Activated naive CD4-positive, alpha-beta T cell treated with anti-CD3 and anti-CD28 coated beads for 36 hours (primary cell): Measurements from ENCODE around the gene MAT2B. TPM values are rescaled to one million over a fixed set of nuclear protein-coding genes. Genes with fewer than 3 reads are reported as not detected.
A peak's percentile ranks its signal among the peaks of the same experiment; 100 is the strongest.

Experiments used
- CTCF ChIA-PET: fragments of 350-600 bp; sonication (Branson Sonifier 250); formaldehyde crosslinking; loops from one replicate; lab custom pipeline; 2021; ENCODE audit warnings: antibody characterized with exemption; lab: Charles Lee
- DNase-seq: peaks from one replicate; pipeline ENCODE4 v3.0.0-alpha.2; 2020
- H3K27ac Mint-ChIP-seq: one replicate; pipeline ENCODE4 v1.8.0; 2021; ENCODE audit warnings: mild to moderate bottlenecking, mixed read lengths
- H3K27me3 Mint-ChIP-seq: one replicate; pipeline ENCODE4 v1.8.0; 2021; ENCODE audit warnings: low read depth, mixed read lengths
- H3K36me3 Mint-ChIP-seq: one replicate; pipeline ENCODE4 v1.8.0; 2021; ENCODE audit warnings: low read depth, mixed read lengths
- H3K4me1 Mint-ChIP-seq: one replicate; pipeline ENCODE4 v1.8.0; 2021; ENCODE audit warnings: low read depth, mixed read lengths
- H3K4me3 Mint-ChIP-seq: one replicate; pipeline ENCODE4 v1.8.0; 2021; ENCODE audit warnings: mild to moderate bottlenecking, moderate library complexity, mixed read lengths
- H3K9me3 Mint-ChIP-seq: one replicate; pipeline ENCODE4 v1.8.0; 2021; ENCODE audit warnings: mixed read lengths
- intact Hi-C: fragments of 100-400 bp; cut with micrococcal nuclease; formaldehyde crosslinking; loops from one replicate; pipeline ENCODE4 v1.15.1; 2023
- total RNA-seq, 2 experiments: library from RNA; stranded (reverse); gene quantifications; one replicate each; pipeline ENCODE4 v1.2.3, GENCODE V29; 2021

Gene MAT2B
- total RNA-seq, 2 experiments from 2014 or later = 87.6 to 88.7 TPM

GRCh38 chr5:163564321-163564938, 59.0 kb downstream of the MAT2B start:
- Mint-ChIP-seq H3K9me3 (no peaks in the 10 kb centered on the region), H3K4me3 (no peak overlapping the region), H3K27me3 (peaks cover 51% of the 10 kb centered on the region), H3K4me1 (peaks cover 23% of the 10 kb centered on the region), H3K27ac (no peak overlapping the region), H3K36me3 (no peaks in the 10 kb centered on the region)
- peak; percentile 79 for DNase-seq
- CTCF ChIA-PET = interaction anchor here (0.7 to 2.2 kb wide), 4 partner anchors 241 to 1647 kb away, joined by 3 to 10 read pairs (median 3); no protein-coding TSS in a partner anchor
- intact Hi-C loops = loop anchor here (1.0 to 10.0 kb wide), 2 partner anchors 940 to 1890 kb away; no protein-coding TSS in a partner anchor

GRCh38 chr5:163565492-163565891, 60.1 kb downstream of the MAT2B start:
- Mint-ChIP-seq H3K36me3 (no peaks in the 10 kb centered on the region), H3K4me1 (peaks cover 23% of the 10 kb centered on the region), H3K27ac (no peak overlapping the region), H3K9me3 (no peaks in the 10 kb centered on the region), H3K4me3 (peak overlapping the region; percentile 54), H3K27me3 (peaks cover 51% of the 10 kb centered on the region)
- no peak for DNase-seq
- intact Hi-C loops = loop anchor here (5.0 to 10.0 kb wide), 2 partner anchors 447 to 1889 kb away; no protein-coding TSS in a partner anchor
- CTCF ChIA-PET = interaction anchor here (0.7 kb wide), 1 partner anchor 1834 kb away, joined by 3 read pairs; no protein-coding TSS in a partner anchor

- peaks cover 51% of the 10 kb centered on the region for H3K27me3 Mint-ChIP-seq
- peak; percentile 73 for DNase-seq
- no peak overlapping the region for H3K27ac Mint-ChIP-seq
- no peaks in the 10 kb centered on the region for H3K36me3 Mint-ChIP-seq
- no peaks in the 10 kb centered on the region for H3K9me3 Mint-ChIP-seq
- intact Hi-C loops = loop anchor here (1.0 to 10.0 kb wide), 5 partner anchors 60 to 1889 kb away; partner anchors contain the start of gene CCNG1
- peak overlapping the region; percentile 54 for H3K4me3 Mint-ChIP-seq
- CTCF ChIA-PET = interaction anchor here (0.6 to 1.4 kb wide), 3 partner anchors 436 to 1833 kb away, joined by 3 read pairs; no protein-coding TSS in a partner anchor
- H3K4me1 Mint-ChIP-seq = peaks cover 23% of the 10 kb centered on the region
Measured at GRCh38 chr5:163565931-163566608, 60.7 kb downstream of the MAT2B start.

GRCh38 chr5:163566678-163567077, 61.3 kb downstream of the MAT2B start:
- no peak overlapping the region for H3K27ac Mint-ChIP-seq
- no peak for DNase-seq
- intact Hi-C loops = loop anchor here (1.0 to 10.0 kb wide), 5 partner anchors 60 to 1888 kb away; partner anchors contain the start of gene CCNG1
- peaks cover 23% of the 10 kb centered on the region for H3K4me1 Mint-ChIP-seq
- CTCF ChIA-PET = interaction anchor here (0.5 to 1.4 kb wide), 3 partner anchors 20 to 439 kb away, joined by 3 read pairs; no protein-coding TSS in a partner anchor
- no peaks in the 10 kb centered on the region for H3K36me3 Mint-ChIP-seq
- H3K4me3 Mint-ChIP-seq = no peak overlapping the region
- H3K27me3 Mint-ChIP-seq = peaks cover 51% of the 10 kb centered on the region
- no peaks in the 10 kb centered on the region for H3K9me3 Mint-ChIP-seq

- intact Hi-C loops = loop anchor here (2.0 to 10.0 kb wide), 3 partner anchors 444 to 1887 kb away; no protein-coding TSS in a partner anchor
- peaks cover 54% of the 10 kb centered on the region for H3K27me3 Mint-ChIP-seq
- CTCF ChIA-PET = no interaction called here
Measured at GRCh38 chr5:163567811-163568210, 62.4 kb downstream of the MAT2B start.

More at GRCh38 chr5:163567811-163568210, 62.4 kb downstream of the MAT2B start:
- no peak overlapping the region for H3K27ac Mint-ChIP-seq
- H3K4me3 Mint-ChIP-seq = no peak overlapping the region
- H3K36me3 Mint-ChIP-seq = no peaks in the 10 kb centered on the region
- peaks cover 23% of the 10 kb centered on the region for H3K4me1 Mint-ChIP-seq
- no peak for DNase-seq
- H3K9me3 Mint-ChIP-seq = no peaks in the 10 kb centered on the region

Other genes with a start within 250 kb of the MAT2B start
- 100 to 1,000 TPM; 213 to 227 TPM for gene CCNG1, start 68.0 kb upstream of the MAT2B start, total RNA-seq
- gene NUDCD2, start 45.5 kb upstream of the MAT2B start, total RNA-seq = 10 to 100 TPM; 51.5 to 55.5 TPM
- 10 to 100 TPM; 91.8 to 99.8 TPM for gene HMMR, start 45.0 kb upstream of the MAT2B start, total RNA-seq